GM23338 (cell line): ENCODE data around the gene EFNB2. TPM values are rescaled to one million over a fixed set of nuclear protein-coding genes. Genes with fewer than 3 reads are reported as not detected.

ENCODE experiments used
- ATAC-seq: fragments of 200-7000 bp; cut with Tn5 transposase; 3 replicates; pipeline ENCODE4 v1.9.1; 2020
- DNase-seq: peaks from one replicate; pipeline ENCODE4 v3.0.0-alpha.2; 2015; ENCODE audit warnings: low spot score
- H2AFZ ChIP-seq: fragments of 200-600 bp; sonication (generic); 2 replicates; pipeline ENCODE4 v1.8.0; 2016; ENCODE audit warnings: antibody characterized with exemption, mild to moderate bottlenecking, moderate library complexity
- H3F3A ChIP-seq: fragments of 200-600 bp; sonication (generic); replicated peaks from 2 replicates; pipeline ENCODE4 v1.8.0; 2017; ENCODE audit warnings: antibody characterized with exemption, mixed run types, low read depth
- H3K27ac ChIP-seq: fragments of 200-600 bp; sonication (generic); 2 replicates; pipeline ENCODE4 v1.6.1; 2016; ENCODE audit warnings: low read depth
- H3K27me3 ChIP-seq: fragments of 200-600 bp; sonication (generic); 2 replicates; pipeline ENCODE4 v1.8.0; 2016; ENCODE audit warnings: mild to moderate bottlenecking, mixed run types, moderate library complexity; ENCODE audit not compliant: insufficient read depth
- H3K36me3 ChIP-seq: fragments of 200-600 bp; sonication (generic); 2 replicates; pipeline ENCODE4 v1.8.0; 2016; ENCODE audit warnings: mild to moderate bottlenecking; ENCODE audit not compliant: insufficient read depth
- H3K4me1 ChIP-seq: fragments of 200-600 bp; sonication (generic); 2 replicates; pipeline ENCODE4 v1.8.0; 2016; ENCODE audit warnings: mild to moderate bottlenecking, moderate library complexity; ENCODE audit not compliant: insufficient read depth
- H3K4me2 ChIP-seq: fragments of 200-600 bp; sonication (generic); 2 replicates; pipeline ENCODE4 v1.7.1; 2017; ENCODE audit warnings: mixed run types
- H3K4me3 ChIP-seq: fragments of 200-600 bp; sonication (generic); 2 replicates; pipeline ENCODE4 v1.6.1; 2016; ENCODE audit warnings: mixed run types
- H3K79me2 ChIP-seq: fragments of 200-600 bp; sonication (generic); replicated peaks from 2 replicates; pipeline ENCODE4 v1.8.0; 2017; ENCODE audit warnings: mild to moderate bottlenecking; ENCODE audit not compliant: insufficient read depth
- H3K9me2 ChIP-seq: fragments of 200-600 bp; sonication (generic); 2 replicates; pipeline ENCODE4 v1.8.0; 2017; ENCODE audit not compliant: insufficient read depth
- H4K20me1 ChIP-seq: fragments of 200-600 bp; sonication (generic); replicated peaks from 2 replicates; pipeline ENCODE4 v1.8.0; 2017; ENCODE audit warnings: mild to moderate bottlenecking; ENCODE audit not compliant: insufficient read depth
- H3K27ac Mint-ChIP-seq: 2 replicates; pipeline ENCODE4 v1.8.0; 2020; ENCODE audit warnings: inconsistent platforms, mild to moderate bottlenecking, moderate library complexity, mixed read lengths
- H3K27me3 Mint-ChIP-seq: 3 replicates; pipeline ENCODE4 v1.8.0; 2022; ENCODE audit warnings: low read depth, mild to moderate bottlenecking, moderate library complexity, mixed read lengths, inconsistent platforms; ENCODE audit not compliant: insufficient read depth, poor library complexity
- H3K36me3 Mint-ChIP-seq: 3 replicates; pipeline ENCODE4 v1.8.0; 2021; ENCODE audit warnings: low read depth, mild to moderate bottlenecking, inconsistent platforms, moderate library complexity, mixed read lengths
- H3K4me1 Mint-ChIP-seq: 3 replicates; pipeline ENCODE4 v1.8.0; 2020; ENCODE audit warnings: mild to moderate bottlenecking, inconsistent platforms, mixed read lengths
- H3K4me3 Mint-ChIP-seq: 3 replicates; pipeline ENCODE4 v1.8.0; 2021; ENCODE audit warnings: moderate library complexity, mild to moderate bottlenecking, inconsistent platforms, mixed read lengths
- H3K9me3 Mint-ChIP-seq: 3 replicates; pipeline ENCODE4 v1.8.0; 2020; ENCODE audit warnings: moderate library complexity, mild to moderate bottlenecking, inconsistent platforms, mixed read lengths
- CREB1 ChIP-seq: fragments of 250-450 bp; sonication (Bioruptor Pico); IDR thresholded peaks from 2 replicates; pipeline ENCODE4 v1.5.0; 2020; ENCODE audit warnings: low read depth, mild to moderate bottlenecking, moderate library complexity
- CTCF ChIP-seq, 2 experiments: fragments of 200-600 bp in 1 of 2; sonication (generic) in 1 of 2; conservative IDR thresholded peaks; 2 replicates each; pipeline versions ENCODE4 v1.5.1 to v1.6.1; 2016 to 2017; ENCODE audit warnings: antibody characterized with exemption in 2 of 2, low read depth in 2 of 2, mild to moderate bottlenecking in 2 of 2, moderate library complexity in 1 of 2
- ETS1 ChIP-seq: IDR thresholded peaks from 2 replicates; pipeline ENCODE4 v1.6.1; 2016; ENCODE audit warnings: antibody characterized with exemption
- EZH2 ChIP-seq: fragments of 200-600 bp; sonication (generic); IDR thresholded peaks from one replicate; pipeline ENCODE4 v1.8.0; 2017; ENCODE audit warnings: antibody characterized with exemption, mild to moderate bottlenecking, low read depth; ENCODE audit not compliant: unreplicated experiment
- EZH2phosphoT487 ChIP-seq: fragments of 200-600 bp; sonication (generic); IDR thresholded peaks from one replicate; pipeline ENCODE4 v1.8.1; 2018; ENCODE audit warnings: antibody characterized with exemption; ENCODE audit not compliant: unreplicated experiment
- JUNB ChIP-seq: IDR thresholded peaks from one replicate; pipeline ENCODE4 v1.6.1; 2016; ENCODE audit warnings: antibody characterized with exemption; ENCODE audit not compliant: unreplicated experiment
- NANOG ChIP-seq: IDR thresholded peaks from 2 replicates; pipeline ENCODE4 v1.6.1; 2016; ENCODE audit warnings: antibody characterized with exemption, borderline replicate concordance
- POLR2AphosphoS5 ChIP-seq: IDR thresholded peaks from 2 replicates; pipeline ENCODE4 v1.6.1; 2016; ENCODE audit warnings: antibody characterized with exemption, low read depth
- REST ChIP-seq: IDR thresholded peaks from one replicate; pipeline ENCODE4 v1.6.1; 2018; ENCODE audit warnings: antibody characterized with exemption; ENCODE audit not compliant: unreplicated experiment
- STAT1 ChIP-seq: IDR thresholded peaks from one replicate; pipeline ENCODE4 v1.6.1; 2016; ENCODE audit warnings: antibody characterized with exemption; ENCODE audit not compliant: unreplicated experiment
- ZNF114 ChIP-seq: fragments of 250-450 bp; sonication (Bioruptor Pico); IDR thresholded peaks from 2 replicates; pipeline ENCODE4 v1.5.0; 2020; ENCODE audit warnings: mild to moderate bottlenecking, moderate library complexity
- ZNF331 ChIP-seq: fragments of 250-450 bp; sonication (Bioruptor Pico); IDR thresholded peaks from 2 replicates; pipeline ENCODE4 v1.5.0; 2020; ENCODE audit warnings: low read depth, mild to moderate bottlenecking, moderate library complexity
- ZNF462 ChIP-seq: fragments of 250-450 bp; sonication (Bioruptor Pico); IDR thresholded peaks from 2 replicates; pipeline ENCODE4 v1.5.0; 2020; ENCODE audit warnings: mild to moderate bottlenecking, moderate library complexity
- polyA plus RNA-seq: library from polyadenylated mRNA; unstranded; fragments of >200 nt; fragmentation: Nextera tagmentation; extraction: Ambion mirVana; gene quantifications from 2 replicates; pipeline ENCODE4 v1.2.1, GENCODE V29; 2016
- total RNA-seq: library from RNA; depleted of rRNA; stranded (reverse); fragments of >200 nt; shearing (Covaris generic); gene quantifications from 2 replicates; pipeline ENCODE4 v1.2.3, GENCODE V29; 2014

EFNB2 gene
- total and polyA plus RNA-seq, 2 experiments from 2014 or later: 5.7 to 10.9 TPM

GRCh38 chr13:106523576-106523975 is 11.9 kb downstream of the EFNB2 start:
- H3K4me3 ChIP-seq: no peak overlapping the region
- no peak overlapping the region for H3K4me3 Mint-ChIP-seq
- peaks cover 80% of the 10 kb centered on the region for H3K4me1 ChIP-seq

More at GRCh38 chr13:106523576-106523975, 11.9 kb downstream of the EFNB2 start:
- H3K4me1 Mint-ChIP-seq: peaks cover 87% of the 10 kb centered on the region
- H3K27me3 ChIP-seq: 0 out of 2 replicates have a peak, but pooled peaks cover 4% of the 10 kb centered on the region
- DNase-seq (no peak), ATAC-seq (no peak)
- TF ChIP-seq ZNF114 (CRISPR knock-in tag) (no peak), CREB1 (CRISPR knock-in tag) (no peak), REST (no peak), STAT1 (no peak), ZNF331 (CRISPR knock-in tag) (no peak), ETS1 (no peak), EZH2phosphoT487 (no peak), ZNF462 (CRISPR knock-in tag) (no peak), NANOG (no peak), CTCF (conservative IDR thresholded peaks at IDR 0.05; ENCODE audit: low read depth in 2 of 2) (no peak), JUNB (no peak), EZH2 (no peak), POLR2AphosphoS5 (no peak)
- H3K36me3 ChIP-seq: no peaks in the 10 kb centered on the region
- H3K27ac ChIP-seq: no peak overlapping the region
- peaks cover 14% of the 10 kb centered on the region for H4K20me1 ChIP-seq
- H3F3A ChIP-seq: no peaks in the 10 kb centered on the region
- no peak overlapping the region for H3K4me2 ChIP-seq
- no peaks in the 10 kb centered on the region for H3K36me3 Mint-ChIP-seq
- H3K9me3 Mint-ChIP-seq: no peaks in the 10 kb centered on the region
- no peak overlapping the region for H3K27ac Mint-ChIP-seq
- peaks cover 91% of the 10 kb centered on the region for H3K79me2 ChIP-seq
- no peaks in the 10 kb centered on the region for H3K27me3 Mint-ChIP-seq
- H2AFZ ChIP-seq: no peak overlapping the region
- H3K9me2 ChIP-seq: no peaks in the 10 kb centered on the region
